ENCODE results near the gene TCF21.
"Not testable (repeated sequence)": the region's sequence is repeated elsewhere in the genome, so short reads cannot be mapped to it uniquely, and the experiment has no call there.

Gene TCF21

GRCh38 chr6:133923938-133924593 lies 35.2 kb downstream of the TCF21 start:
- H3K27ac ChIP-seq: no peak overlapping the region
- CTCF ChIA-PET: interaction anchor here (0.5 to 5.8 kb wide), 26 partner anchors 14 to 1072 kb away, joined by 3 to 98 read pairs (median 4); no protein-coding TSS in a partner anchor
- DNase-seq (ENCODE audit: low spot score): peak; percentile 70
- TF ChIP-seq CTCF (conservative IDR thresholded peaks at IDR 0.05; ENCODE audit: low read depth): peak; percentile 83
- POLR2A ChIA-PET (ENCODE audit: low non-redundant PET): no interaction called here

- POLR2A ChIA-PET (ENCODE audit: low non-redundant PET); H3K27ac ChIP-seq; DNase-seq (ENCODE audit: low spot score): not testable (repeated sequence)
- CTCF ChIA-PET: interaction anchor here (1.0 kb wide), 1 partner anchor 166 kb away, joined by 6 read pairs; no protein-coding TSS in a partner anchor
Observed at GRCh38 chr6:133931221-133931620, 42.3 kb downstream of the TCF21 start.

GRCh38 chr6:133936352-133936751 lies 47.4 kb downstream of the TCF21 start:
- H3K27ac ChIP-seq; CTCF ChIA-PET; POLR2A ChIA-PET (ENCODE audit: low non-redundant PET); DNase-seq (ENCODE audit: low spot score): not testable (repeated sequence)

- ChIA-PET POLR2A (ENCODE audit: low non-redundant PET) (no interaction called here), CTCF (interaction anchor here (1.2 kb wide), 1 partner anchor 14 kb away, joined by 5 read pairs; no protein-coding TSS in a partner anchor)
- no peak for TF ChIP-seq CTCF (conservative IDR thresholded peaks at IDR 0.05; ENCODE audit: low read depth)
- no peak for DNase-seq (ENCODE audit: low spot score)
- H3K27ac ChIP-seq: no peak overlapping the region
Observed at GRCh38 chr6:133937909-133938308, 49.0 kb downstream of the TCF21 start.

- TF ChIP-seq CTCF (conservative IDR thresholded peaks at IDR 0.05; ENCODE audit: low read depth): no peak
- ChIA-PET CTCF (interaction anchor here (1.2 kb wide), 1 partner anchor 14 kb away, joined by 5 read pairs; no protein-coding TSS in a partner anchor), POLR2A (ENCODE audit: low non-redundant PET) (no interaction called here)
- H3K27ac ChIP-seq: no peak overlapping the region
- no peak for DNase-seq (ENCODE audit: low spot score)
Observed at GRCh38 chr6:133938533-133938932, 49.6 kb downstream of the TCF21 start.

GRCh38 chr6:133939778-133940667 lies 51.1 kb downstream of the TCF21 start:
- CTCF ChIA-PET: interaction anchor here (2.1 kb wide), 1 partner anchor 123 kb away, joined by 8 read pairs; no protein-coding TSS in a partner anchor
- H3K27ac ChIP-seq: no peak overlapping the region
- TF ChIP-seq CTCF (conservative IDR thresholded peaks at IDR 0.05; ENCODE audit: low read depth): no peak
- DNase-seq (ENCODE audit: low spot score): no peak
- POLR2A ChIA-PET (ENCODE audit: low non-redundant PET): no interaction called here
